Activated T-helper 17 cell treated with anti-CD3 and anti-CD28 coated beads, Interleukin-2, amount 50 U/mL, for 72 hours (primary cell): ENCODE measurements around the gene SCO1. TPM values are rescaled to one million over a fixed set of nuclear protein-coding genes. Genes with fewer than 3 reads are reported as not detected.
A peak's percentile ranks its signal among the peaks of the same experiment; 100 is the strongest.
"Not testable (repeated sequence)": the region's sequence is repeated elsewhere in the genome, so short reads cannot be mapped to it uniquely, and the experiment has no call there.

Experiments
- ATAC-seq: fragments of 150-1000 bp; cut with Tn5 transposase; replicated peaks from 2 replicates; pipeline ENCODE4 v1.10.0; 2021; ENCODE audit warnings: mild to moderate bottlenecking, moderate library complexity
- H3K27ac Mint-ChIP-seq: one replicate; pipeline ENCODE4 v1.8.0; 2022; ENCODE audit warnings: mixed read lengths
- H3K27me3 Mint-ChIP-seq: one replicate; pipeline ENCODE4 v1.8.0; 2022; ENCODE audit warnings: mixed read lengths
- H3K36me3 Mint-ChIP-seq: one replicate; pipeline ENCODE4 v1.8.0; 2022; ENCODE audit warnings: low read depth, mild to moderate bottlenecking, mixed read lengths
- H3K4me1 Mint-ChIP-seq: one replicate; pipeline ENCODE4 v1.8.0; 2022; ENCODE audit warnings: mixed read lengths
- H3K4me3 Mint-ChIP-seq: one replicate; pipeline ENCODE4 v1.8.0; 2022; ENCODE audit warnings: mild to moderate bottlenecking, mixed read lengths
- H3K9me3 Mint-ChIP-seq: one replicate; pipeline ENCODE4 v1.8.0; 2022; ENCODE audit warnings: mixed read lengths
- total RNA-seq, 2 donors: library from RNA; stranded (reverse); gene quantifications; one replicate each; pipeline ENCODE4 v1.2.3, GENCODE V29; 2022

Gene SCO1
- 10 to 100 TPM; 18.3 to 38.6 TPM for total RNA-seq

DNA sequence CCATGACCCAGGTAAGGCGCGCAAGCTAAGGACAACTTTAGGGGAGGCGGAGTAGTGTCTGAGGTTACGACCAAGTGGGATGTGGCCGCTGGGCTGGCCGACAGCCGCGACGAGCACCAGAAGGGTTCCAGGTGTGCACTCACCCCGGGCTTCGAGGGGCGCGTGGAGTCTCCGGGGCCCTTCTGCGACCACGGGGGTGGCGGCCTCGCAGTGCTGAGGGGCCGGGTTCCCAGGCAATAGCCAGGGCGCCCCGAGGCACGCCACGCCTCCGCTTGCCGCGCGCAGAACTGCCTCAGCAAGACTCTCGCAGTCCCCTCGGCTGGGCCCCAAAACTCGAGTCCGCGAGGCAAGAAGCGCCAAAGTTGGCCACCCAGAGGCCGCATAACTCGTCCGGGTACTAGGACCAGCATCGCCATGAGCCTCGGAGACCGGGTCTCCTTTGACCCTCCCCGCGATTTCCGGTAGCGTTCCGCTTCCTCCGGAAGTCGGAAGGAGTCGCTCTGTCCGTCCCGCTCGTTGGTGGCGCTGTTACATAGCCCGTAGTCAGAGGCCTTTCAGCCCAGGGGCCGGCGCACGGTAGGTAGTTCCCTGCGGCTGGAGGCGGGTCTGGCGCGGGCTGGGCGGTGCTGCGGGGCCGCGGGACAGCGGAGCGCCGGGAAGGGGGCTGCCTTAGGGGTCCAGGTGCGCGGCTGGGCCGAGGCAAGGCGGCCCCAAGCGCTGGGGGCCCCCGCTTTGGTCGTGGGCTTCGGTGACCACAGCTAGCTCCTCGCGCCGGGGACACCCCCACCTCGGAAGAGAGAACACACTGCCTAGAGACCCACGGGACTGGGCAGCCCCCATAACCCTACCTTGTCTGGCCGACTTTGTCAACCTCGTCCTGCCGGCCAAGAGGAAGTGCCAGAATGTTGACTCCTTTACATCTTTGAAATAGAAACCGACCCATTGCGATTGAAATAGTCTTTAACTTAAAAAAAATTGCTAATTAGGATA, at the start of gene SCO1, which contains the start of gene ADPRM:
Gene SCO1 (minus strand): TSS at position 442 of the 990 bp plus-strand sequence. CDS start 26 bp downstream, at position 416.
Gene ADPRM (plus strand): TSS at position 503 of the 990 bp plus-strand sequence. CDS start 7,333 bp downstream, outside the sequence.
- no peaks in the 10 kb centered on the region for H3K27me3 Mint-ChIP-seq
- peaks cover 50% of the 10 kb centered on the region for H3K36me3 Mint-ChIP-seq
- H3K9me3 Mint-ChIP-seq, result no peaks in the 10 kb centered on the region
- peaks cover 19% of the 10 kb centered on the region for H3K4me1 Mint-ChIP-seq
- H3K27ac Mint-ChIP-seq, result peak within 1 kb of the TSS; percentile 95
- ATAC-seq, result peak; percentile 97
- H3K4me3 Mint-ChIP-seq, result peak within 1 kb of the TSS; percentile 96

DNA sequence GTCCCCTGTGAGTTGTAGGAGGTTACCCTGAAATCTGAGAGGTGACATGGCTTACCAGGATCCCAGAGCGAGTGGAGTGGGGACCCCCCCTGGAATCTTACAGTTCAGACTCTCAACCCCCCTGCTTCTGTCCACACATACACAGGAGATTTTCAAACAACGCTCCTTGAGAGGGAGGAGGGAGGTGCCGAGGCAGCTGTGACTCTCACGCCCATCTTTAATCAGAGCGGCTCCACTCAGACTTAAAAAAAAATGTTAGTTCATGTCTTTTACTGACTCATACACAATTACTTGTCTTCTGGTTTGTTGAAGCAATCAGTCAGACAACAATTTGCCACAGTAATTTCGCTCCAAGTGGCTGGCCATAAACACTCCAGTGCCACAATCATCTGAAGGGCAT, 47.9 kb upstream of the SCO1 start:
- Mint-ChIP-seq H3K4me1 (peaks cover 6% of the 10 kb centered on the region), H3K27me3 (no peaks in the 10 kb centered on the region), H3K9me3 (no peaks in the 10 kb centered on the region), H3K27ac (no peak overlapping the region), H3K4me3 (no peak overlapping the region), H3K36me3 (no peaks in the 10 kb centered on the region)
- no peak for ATAC-seq

DNA sequence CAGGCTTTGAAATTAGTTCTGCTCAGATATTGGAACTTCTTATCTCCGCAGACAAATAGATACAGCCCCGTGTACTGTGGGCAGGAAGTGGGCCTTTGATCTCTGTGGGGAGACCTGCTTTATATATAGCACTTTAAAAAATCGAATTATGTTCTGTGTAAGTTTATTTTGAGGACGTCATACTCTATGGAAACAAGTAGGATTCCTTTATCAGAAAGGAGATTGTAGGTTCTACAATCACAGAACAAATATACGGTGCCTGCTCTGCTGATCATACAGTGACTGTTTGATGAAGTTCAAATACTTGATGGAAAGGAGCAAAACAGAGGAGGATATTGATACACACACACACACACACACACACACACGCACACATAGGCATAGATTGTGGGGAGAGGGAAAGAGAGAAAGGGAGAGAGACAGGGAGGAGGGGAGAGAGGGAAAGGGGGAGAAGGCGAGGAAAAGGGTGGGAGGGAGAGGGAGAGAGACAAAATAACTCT, 47.2 kb upstream of the SCO1 start:
- Mint-ChIP-seq H3K27ac (no peak overlapping the region), H3K9me3 (no peaks in the 10 kb centered on the region), H3K4me1 (peaks cover 6% of the 10 kb centered on the region), H3K27me3 (peaks cover 2% of the 10 kb centered on the region), H3K4me3 (no peak overlapping the region), H3K36me3 (no peaks in the 10 kb centered on the region)
- no peak for ATAC-seq

DNA sequence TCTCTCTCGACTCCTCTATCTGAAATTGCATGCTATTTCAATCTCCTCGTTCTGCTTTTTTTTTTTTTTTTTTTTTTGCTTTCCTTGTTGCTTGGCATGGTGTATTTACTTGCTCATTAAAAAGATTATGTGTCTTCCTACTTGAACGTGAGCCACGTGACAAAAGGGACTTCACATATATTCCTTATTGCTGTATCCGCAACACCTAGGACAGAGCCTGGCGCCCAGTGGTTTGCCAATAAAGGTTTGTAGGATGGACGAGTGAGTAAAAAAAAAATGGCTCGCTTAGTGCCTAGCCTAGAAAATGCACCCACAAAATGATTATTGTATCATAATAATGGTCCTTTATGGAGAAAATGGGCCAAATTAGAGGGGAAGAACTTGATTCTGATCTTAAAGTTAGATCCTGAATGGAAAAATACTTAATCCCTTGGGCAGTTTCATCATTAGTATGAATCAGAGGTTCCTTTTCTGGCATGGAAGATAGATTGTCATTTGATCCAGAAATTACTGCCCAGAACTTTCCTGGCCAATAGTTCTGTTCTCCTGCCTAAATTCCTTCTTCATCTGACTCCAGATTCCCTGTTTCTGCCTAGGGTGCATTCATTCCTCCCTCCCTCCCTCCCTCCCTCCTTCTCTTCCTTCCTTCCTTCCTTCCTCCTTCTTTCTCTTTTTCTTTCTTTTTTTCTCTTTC, 46.1 kb upstream of the SCO1 start:
- H3K27me3 Mint-ChIP-seq, result peaks cover 5% of the 10 kb centered on the region
- no peaks in the 10 kb centered on the region for H3K9me3 Mint-ChIP-seq
- ATAC-seq, result no peak
- peaks cover 6% of the 10 kb centered on the region for H3K4me1 Mint-ChIP-seq
- no peak overlapping the region for H3K27ac Mint-ChIP-seq
- no peaks in the 10 kb centered on the region for H3K36me3 Mint-ChIP-seq
- no peak overlapping the region for H3K4me3 Mint-ChIP-seq

DNA sequence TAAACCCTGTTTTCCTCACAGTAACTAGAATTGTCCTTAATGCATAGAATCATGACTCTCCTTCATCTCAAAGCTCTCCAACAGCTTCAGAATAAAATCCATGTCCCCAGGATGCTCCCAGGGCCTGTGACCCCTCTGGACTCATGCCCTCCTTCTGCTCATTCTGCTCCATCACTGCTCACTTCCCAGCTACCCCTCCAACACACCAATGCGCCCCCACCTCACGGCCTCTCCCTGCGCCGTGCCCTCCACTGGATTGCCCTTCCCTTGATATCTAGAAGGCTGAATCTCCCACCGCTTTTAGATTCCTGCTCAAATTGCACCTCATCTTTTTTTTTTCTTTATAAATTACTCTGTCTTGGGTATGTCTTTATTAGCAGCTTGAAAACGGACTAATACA, 45.1 kb upstream of the SCO1 start:
- no peak for ATAC-seq
- Mint-ChIP-seq H3K4me1 (peaks cover 6% of the 10 kb centered on the region), H3K36me3 (no peaks in the 10 kb centered on the region), H3K4me3 (no peak overlapping the region), H3K27ac (no peak overlapping the region), H3K27me3 (peaks cover 5% of the 10 kb centered on the region), H3K9me3 (no peaks in the 10 kb centered on the region)

DNA sequence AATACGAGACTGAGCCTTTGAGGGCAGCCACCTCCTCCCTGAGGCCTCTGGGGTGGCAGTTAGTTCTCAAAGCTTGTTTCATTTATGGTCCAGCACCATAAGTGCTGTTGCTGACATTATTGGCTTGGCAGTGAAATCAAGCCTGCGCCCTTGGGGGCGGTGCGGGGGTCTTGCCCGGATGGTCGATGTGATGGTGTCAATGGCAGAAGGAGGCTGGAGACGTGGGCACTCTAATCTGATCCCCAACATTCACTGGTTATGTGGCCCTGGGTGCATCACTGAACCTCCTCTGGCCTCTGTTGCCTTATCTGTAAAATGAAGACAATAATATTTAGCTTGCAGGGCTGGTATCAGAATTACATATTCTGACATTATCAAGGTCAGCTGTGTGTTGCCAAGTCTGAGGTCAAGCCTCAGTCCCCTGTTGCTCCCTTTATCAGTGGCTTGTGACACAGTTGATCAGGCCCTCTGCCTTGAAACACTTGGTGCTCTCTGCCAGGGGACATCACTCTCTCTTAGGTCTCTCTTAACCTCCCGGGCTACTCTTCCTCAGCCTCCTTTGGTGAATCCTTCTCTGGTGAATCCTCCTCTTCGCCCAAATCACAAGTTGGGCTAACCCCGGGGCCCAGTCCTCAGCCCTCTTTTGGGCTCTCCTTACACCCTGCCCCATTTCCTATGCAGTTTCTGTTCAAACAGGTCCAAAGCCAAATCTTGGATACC, 44.2 kb upstream of the SCO1 start:
- H3K27me3 Mint-ChIP-seq, result peaks cover 5% of the 10 kb centered on the region
- no peak overlapping the region for H3K4me3 Mint-ChIP-seq
- H3K36me3 Mint-ChIP-seq, result no peaks in the 10 kb centered on the region
- no peak overlapping the region for H3K27ac Mint-ChIP-seq
- H3K4me1 Mint-ChIP-seq, result peaks cover 10% of the 10 kb centered on the region
- no peak for ATAC-seq
- H3K9me3 Mint-ChIP-seq, result no peaks in the 10 kb centered on the region

DNA sequence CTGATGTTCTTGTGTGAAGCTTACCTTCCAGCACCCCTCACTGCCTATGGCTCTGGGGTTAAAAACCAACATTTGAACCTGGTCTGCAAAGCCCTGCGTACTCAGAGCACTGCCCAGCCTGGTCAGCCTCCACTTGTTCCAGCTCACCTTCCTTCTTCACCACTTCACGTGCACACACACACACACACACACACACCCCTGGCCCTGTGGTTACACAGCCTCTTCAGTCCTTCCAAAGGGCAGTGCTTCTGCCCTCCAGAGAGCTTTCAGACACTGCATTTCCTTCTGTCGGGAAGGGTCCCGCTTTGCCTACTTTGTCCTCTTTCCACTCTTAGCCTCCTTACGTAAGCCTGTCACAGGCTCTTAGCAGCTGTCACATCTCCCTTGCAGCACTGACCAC, 42.1 kb upstream of the SCO1 start:
- Mint-ChIP-seq H3K27ac (no peak overlapping the region), H3K27me3 (peaks cover 8% of the 10 kb centered on the region), H3K36me3 (no peaks in the 10 kb centered on the region), H3K4me3 (no peak overlapping the region), H3K4me1 (peaks cover 5% of the 10 kb centered on the region), H3K9me3 (no peaks in the 10 kb centered on the region)
- ATAC-seq, result no peak

DNA sequence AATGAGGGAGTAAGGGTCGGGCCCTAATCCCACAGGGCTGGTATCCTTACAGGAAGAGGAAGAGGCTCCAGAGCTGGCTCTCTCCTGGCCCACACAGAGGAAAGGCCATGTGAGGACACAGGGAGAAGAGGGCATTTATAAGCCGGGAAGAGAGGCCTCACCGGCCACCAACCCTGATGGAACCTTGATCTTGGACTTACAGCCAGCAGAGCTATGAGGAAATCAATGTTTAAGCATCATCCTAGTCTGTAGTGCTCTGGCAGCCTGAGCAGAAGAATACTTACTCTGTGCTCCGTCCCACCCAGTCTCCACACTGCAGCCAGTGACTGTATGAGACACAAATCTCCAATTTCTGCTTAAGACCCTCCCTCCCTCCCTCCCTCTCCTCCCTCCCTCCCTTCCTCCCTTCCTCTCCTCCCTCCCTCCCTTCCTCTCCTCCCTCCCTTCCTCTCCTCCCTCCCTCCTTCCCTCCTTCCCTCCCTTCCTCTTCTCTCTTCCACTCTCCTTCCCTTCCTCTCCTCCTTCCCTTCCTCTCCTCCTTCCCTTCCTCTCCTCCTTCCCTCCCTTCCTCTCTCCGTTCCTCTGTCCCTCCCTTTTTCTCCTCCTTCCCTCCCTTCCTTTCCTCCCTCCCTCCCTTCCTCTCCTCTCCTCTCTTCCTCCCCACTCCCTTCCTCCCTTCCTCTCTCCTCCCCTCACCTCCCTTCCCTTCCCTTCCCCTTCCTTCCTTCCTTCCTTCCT, 41.4 kb upstream of the SCO1 start:
- Mint-ChIP-seq H3K27me3 (peaks cover 9% of the 10 kb centered on the region), H3K4me3 (no peak overlapping the region), H3K4me1 (peaks cover 4% of the 10 kb centered on the region), H3K9me3 (no peaks in the 10 kb centered on the region), H3K27ac (no peak overlapping the region), H3K36me3 (no peaks in the 10 kb centered on the region)
- no peak for ATAC-seq

DNA sequence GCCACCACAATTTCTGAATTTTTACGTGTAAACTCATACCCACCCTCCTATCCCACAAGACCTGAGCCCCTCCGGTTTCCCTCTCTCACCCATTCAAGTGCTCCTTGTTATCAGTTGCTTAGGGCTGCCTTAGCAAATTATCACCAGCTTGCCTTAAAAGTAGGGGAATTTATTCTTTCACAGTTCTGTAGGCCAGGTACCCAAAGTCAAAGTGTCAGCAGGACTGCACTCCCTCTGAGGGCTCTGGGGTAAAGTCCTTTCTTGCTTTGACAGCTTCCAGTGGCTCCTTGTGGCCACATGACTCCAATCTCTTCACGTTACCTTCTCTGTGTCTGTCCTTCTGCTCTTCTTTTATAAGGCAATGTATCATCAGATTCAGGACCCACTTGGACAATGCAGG, 40.4 kb upstream of the SCO1 start:
- no peaks in the 10 kb centered on the region for H3K9me3 Mint-ChIP-seq
- H3K4me1 Mint-ChIP-seq, result peaks cover 4% of the 10 kb centered on the region
- H3K36me3 Mint-ChIP-seq, result no peaks in the 10 kb centered on the region
- H3K27ac Mint-ChIP-seq, result no peak overlapping the region
- no peak overlapping the region for H3K4me3 Mint-ChIP-seq
- ATAC-seq, result no peak
- H3K27me3 Mint-ChIP-seq, result peaks cover 12% of the 10 kb centered on the region

DNA sequence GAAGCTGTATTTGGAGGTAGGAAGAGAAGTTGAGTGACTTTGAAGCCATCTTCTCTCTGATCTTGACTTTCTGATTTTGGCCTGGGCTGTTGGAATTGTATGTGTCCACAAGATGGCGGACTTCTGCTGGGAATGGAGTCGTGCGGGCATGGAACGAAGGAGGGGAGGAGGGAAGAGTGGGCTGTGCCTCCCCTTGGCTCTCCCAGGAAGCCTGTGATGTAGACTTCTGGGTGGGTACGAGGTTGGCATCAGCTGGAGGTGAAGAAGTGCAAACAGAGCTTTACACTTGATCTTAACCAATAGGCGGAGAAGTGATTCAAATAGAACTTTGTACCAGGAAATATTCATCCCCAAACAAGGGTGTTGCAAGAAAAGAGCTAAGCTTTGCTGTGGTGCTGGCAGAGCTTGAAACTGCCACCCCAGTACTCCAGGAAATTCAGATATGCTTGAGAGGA, 39.9 kb upstream of the SCO1 start:
- H3K27me3 Mint-ChIP-seq, result peaks cover 12% of the 10 kb centered on the region
- ATAC-seq, result peak; percentile 56
- H3K9me3 Mint-ChIP-seq, result no peaks in the 10 kb centered on the region
- no peak overlapping the region for H3K27ac Mint-ChIP-seq
- H3K4me3 Mint-ChIP-seq, result peak overlapping the region; percentile 8
- peaks cover 4% of the 10 kb centered on the region for H3K4me1 Mint-ChIP-seq
- H3K36me3 Mint-ChIP-seq, result no peaks in the 10 kb centered on the region

DNA sequence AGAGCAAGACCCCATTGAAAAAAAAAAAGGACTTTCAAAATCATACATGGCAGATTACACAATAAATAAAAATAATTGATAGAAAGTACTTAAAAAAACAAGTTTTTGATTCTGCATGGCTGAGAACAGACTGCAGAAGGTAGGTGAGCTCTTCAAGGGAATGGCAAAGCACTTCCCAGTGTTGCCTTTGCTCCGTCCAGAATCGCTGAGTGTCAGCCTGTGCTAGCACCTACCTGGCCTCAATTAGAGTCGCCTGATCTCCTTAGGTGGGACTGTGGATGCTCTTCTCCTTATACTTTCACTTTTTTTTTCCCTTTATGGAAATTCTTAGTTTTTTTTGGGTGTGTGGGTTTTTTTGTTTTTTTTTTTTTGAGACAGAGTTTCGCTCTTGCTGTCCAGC, 38.5 kb upstream of the SCO1 start:
- H3K27ac Mint-ChIP-seq, result no peak overlapping the region
- peaks cover 14% of the 10 kb centered on the region for H3K27me3 Mint-ChIP-seq
- ATAC-seq, result no peak
- H3K4me3 Mint-ChIP-seq, result no peak overlapping the region
- no peaks in the 10 kb centered on the region for H3K9me3 Mint-ChIP-seq
- peaks cover 7% of the 10 kb centered on the region for H3K4me1 Mint-ChIP-seq
- no peaks in the 10 kb centered on the region for H3K36me3 Mint-ChIP-seq

DNA sequence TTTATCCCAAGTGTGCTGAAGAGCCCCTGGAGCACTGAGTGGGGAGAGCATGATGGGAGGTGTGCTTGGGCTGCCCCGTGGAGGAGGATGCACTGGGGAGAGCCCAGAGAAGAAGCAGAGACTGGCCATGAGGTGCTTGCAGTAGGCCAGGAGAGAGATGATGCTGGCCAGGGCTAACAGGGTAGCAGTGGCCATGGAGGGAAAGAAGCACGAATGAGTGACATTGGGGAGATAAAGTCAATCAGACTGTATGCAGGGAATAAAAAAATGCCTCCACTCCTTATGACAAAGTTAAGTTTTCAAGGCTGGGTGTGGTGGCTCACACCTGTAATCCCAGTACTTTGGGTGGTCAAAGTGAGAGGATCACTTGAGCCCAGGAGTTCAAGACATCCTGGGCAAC, 37.9 kb upstream of the SCO1 start:
- Mint-ChIP-seq H3K9me3 (no peaks in the 10 kb centered on the region), H3K36me3 (no peaks in the 10 kb centered on the region), H3K27ac (no peak overlapping the region), H3K4me1 (peaks cover 9% of the 10 kb centered on the region), H3K4me3 (no peak overlapping the region), H3K27me3 (peaks cover 15% of the 10 kb centered on the region)
- no peak for ATAC-seq

DNA sequence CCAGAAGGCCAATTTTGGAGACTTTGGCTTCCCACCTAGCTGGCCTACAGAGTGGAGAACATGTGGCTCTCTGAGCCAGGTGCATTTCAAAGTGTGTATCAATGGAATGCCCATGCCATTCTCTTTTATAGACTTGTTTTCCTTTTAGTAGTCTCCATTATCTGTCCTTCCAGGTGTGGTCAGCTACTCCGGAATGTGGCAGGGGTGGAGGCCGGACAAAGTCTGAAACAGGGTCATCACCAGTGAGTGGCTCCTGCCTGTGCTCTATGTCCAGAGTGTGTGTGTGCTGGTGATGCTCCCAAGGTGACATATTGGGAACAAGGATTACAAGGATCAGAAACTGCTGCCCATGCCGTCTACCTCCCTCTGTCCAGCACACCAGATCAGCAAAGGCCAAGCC, 36.3 kb upstream of the SCO1 start:
- ATAC-seq, result no peak
- Mint-ChIP-seq H3K4me1 (peaks cover 9% of the 10 kb centered on the region), H3K9me3 (no peaks in the 10 kb centered on the region), H3K27me3 (peaks cover 11% of the 10 kb centered on the region), H3K27ac (no peak overlapping the region), H3K36me3 (no peaks in the 10 kb centered on the region), H3K4me3 (no peak overlapping the region)

DNA sequence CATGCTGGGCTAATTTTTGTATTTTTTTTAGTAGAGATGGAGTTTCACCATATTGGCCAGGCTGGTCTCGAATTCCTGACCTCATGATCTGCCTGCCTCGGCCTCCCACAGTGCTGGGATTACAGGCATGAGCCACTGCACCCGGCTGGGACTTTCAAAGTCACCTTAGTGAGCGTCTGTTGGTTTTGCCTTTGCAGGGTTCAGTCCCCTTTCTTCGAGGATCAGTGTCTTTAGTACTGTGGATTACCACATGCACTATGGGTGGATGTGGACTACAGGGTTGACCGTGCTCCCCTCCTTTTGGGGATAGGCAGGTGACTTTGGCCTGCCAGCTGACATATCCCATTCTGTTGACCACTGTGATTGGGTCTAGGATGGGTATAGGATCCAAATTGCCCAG, 34.8 kb upstream of the SCO1 start:
- H3K4me1 Mint-ChIP-seq, H3K9me3 Mint-ChIP-seq, H3K36me3 Mint-ChIP-seq, H3K27ac Mint-ChIP-seq, ATAC-seq, H3K4me3 Mint-ChIP-seq: not testable (repeated sequence)
- H3K27me3 Mint-ChIP-seq, result peaks cover 11% of the 10 kb centered on the region
